ENCODE measurements around the gene RIC1. TPM values are rescaled to one million over a fixed set of nuclear protein-coding genes. Genes with fewer than 3 reads are reported as not detected.

RIC1 gene
- total RNA-seq, 2 donors from 2014 or later, result 44.5 to 49.4 TPM

DNA sequence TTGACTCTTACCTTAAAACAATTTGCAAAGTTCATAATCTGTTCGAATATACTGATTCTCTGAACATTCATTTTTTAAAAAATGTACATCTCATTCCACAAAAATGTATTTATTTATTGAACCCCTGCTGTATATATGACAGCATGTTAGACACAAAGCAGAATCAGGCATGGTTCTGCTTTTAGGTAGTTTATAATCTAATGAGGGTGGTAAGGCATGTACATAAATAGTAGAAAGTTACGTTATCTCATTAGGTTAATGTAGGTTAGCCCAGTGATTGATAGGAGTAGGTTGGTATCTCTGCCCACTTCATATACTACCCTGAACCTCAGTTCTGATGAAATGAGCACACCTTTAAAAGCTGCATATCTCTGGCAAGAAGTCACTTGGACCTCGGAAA lies 114.2 kb downstream of the RIC1 start:
- Histone ChIP-seq H3K9me3 (no peaks in the 10 kb centered on the region), H3K27me3 (replicated peaks; ENCODE audit: insufficient read depth) (no peaks in the 10 kb centered on the region), H3K36me3 (peaks cover 4% of the 10 kb centered on the region), H3K4me3 (no peak overlapping the region), H3K4me1 (ENCODE audit: control insufficient read depth in 1 of 2, low read depth in 2 of 2) (peaks cover 7 to 11% of the 10 kb centered on the region in 2 donors), H3K27ac (no peak overlapping the region)
- ATAC-seq (ENCODE audit: insufficient number of reproducible peaks, low FRiP score, low read depth) (no peak), DNase-seq (ENCODE audit: low spot score) (no peak)
- TF ChIP-seq, protein P1, sequence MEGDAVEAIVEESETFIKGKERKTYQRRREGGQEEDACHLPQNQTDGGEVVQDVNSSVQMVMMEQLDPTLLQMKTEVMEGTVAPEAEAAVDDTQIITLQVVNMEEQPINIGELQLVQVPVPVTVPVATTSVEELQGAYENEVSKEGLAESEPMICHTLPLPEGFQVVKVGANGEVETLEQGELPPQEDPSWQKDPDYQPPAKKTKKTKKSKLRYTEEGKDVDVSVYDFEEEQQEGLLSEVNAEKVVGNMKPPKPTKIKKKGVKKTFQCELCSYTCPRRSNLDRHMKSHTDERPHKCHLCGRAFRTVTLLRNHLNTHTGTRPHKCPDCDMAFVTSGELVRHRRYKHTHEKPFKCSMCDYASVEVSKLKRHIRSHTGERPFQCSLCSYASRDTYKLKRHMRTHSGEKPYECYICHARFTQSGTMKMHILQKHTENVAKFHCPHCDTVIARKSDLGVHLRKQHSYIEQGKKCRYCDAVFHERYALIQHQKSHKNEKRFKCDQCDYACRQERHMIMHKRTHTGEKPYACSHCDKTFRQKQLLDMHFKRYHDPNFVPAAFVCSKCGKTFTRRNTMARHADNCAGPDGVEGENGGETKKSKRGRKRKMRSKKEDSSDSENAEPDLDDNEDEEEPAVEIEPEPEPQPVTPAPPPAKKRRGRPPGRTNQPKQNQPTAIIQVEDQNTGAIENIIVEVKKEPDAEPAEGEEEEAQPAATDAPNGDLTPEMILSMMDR (IDR thresholded peaks at IDR 0.05), result no peak

DNA sequence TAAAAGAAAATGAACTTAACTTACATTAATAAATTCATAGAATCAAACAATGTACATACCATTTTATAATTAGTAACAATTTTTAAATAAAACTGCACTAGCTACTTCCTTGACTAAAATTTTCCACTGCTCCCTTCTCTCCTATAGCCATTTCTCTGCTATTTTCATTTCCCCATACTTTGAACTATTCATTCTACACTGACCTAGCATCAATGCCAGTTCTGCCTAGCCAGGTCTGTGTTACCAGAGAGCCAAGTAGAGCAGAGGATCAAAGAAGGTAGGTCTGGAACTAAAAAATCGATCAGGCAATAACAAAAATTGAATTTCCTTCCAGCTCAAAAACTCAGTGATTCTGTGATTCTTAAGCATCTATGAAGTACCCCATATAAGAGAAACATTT lies 119.5 kb downstream of the RIC1 start:
- Histone ChIP-seq H3K9me3 (no peaks in the 10 kb centered on the region), H3K27me3 (replicated peaks; ENCODE audit: insufficient read depth) (no peaks in the 10 kb centered on the region), H3K4me1 (ENCODE audit: control insufficient read depth in 1 of 2, low read depth in 2 of 2) (no peaks in the 10 kb centered on the region), H3K36me3 (peaks cover 4% of the 10 kb centered on the region), H3K27ac (no peak overlapping the region), H3K4me3 (no peak overlapping the region)
- ATAC-seq (ENCODE audit: insufficient number of reproducible peaks, low FRiP score, low read depth), result no peak
- no peak for DNase-seq (ENCODE audit: low spot score)
- TF ChIP-seq, protein P1 (IDR thresholded peaks at IDR 0.05), result no peak

DNA sequence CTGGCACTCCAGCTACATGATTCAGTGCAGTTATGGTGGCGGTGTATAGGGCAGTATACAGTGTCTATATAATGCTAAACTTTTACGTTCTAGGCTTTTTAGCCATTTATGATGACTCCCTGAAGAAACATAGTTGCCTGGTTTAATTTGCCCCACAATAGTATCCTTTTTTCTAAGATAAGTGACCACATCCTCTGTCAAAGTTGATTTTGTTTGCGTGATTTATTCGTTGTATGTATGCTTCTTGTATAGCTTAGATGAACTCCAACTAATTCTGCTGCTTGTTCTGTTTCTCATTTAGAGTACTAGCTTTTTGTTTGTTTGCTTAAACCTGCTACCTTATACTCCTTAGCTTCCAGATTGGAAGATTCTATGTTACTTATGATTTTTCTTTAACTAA lies 120.4 kb downstream of the RIC1 start:
- ATAC-seq (ENCODE audit: insufficient number of reproducible peaks, low FRiP score, low read depth) (no peak), DNase-seq (ENCODE audit: low spot score) (no peak)
- Histone ChIP-seq H3K4me1 (ENCODE audit: control insufficient read depth in 1 of 2, low read depth in 2 of 2) (no peaks in the 10 kb centered on the region), H3K36me3 (peaks cover 4% of the 10 kb centered on the region), H3K27ac (no peak overlapping the region), H3K4me3 (no peak overlapping the region), H3K27me3 (replicated peaks; ENCODE audit: insufficient read depth) (no peaks in the 10 kb centered on the region), H3K9me3 (no peaks in the 10 kb centered on the region)
- TF ChIP-seq, protein P1 (IDR thresholded peaks at IDR 0.05), result no peak

DNA sequence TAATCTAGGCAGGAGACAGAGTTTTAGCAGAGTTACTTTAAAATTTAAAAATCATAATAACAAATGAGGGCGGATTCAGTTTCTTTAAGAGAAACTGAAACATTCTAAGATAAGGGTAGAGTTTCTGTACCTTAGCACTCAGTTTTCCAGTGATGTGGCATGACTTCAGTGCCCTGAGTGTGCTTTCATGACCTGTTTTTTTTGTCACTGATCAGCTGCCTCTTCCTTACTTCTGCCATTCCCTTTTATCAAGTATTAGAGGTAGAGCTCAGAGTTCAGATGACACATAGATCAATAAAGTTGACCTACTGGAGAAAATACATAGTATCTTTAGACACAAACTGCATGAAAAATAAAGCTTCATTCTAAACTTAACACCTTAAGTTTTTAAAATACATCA lies 121.7 kb downstream of the RIC1 start:
- DNase-seq (ENCODE audit: low spot score) (no peak), ATAC-seq (ENCODE audit: insufficient number of reproducible peaks, low FRiP score, low read depth) (no peak)
- TF ChIP-seq, protein P1 (IDR thresholded peaks at IDR 0.05), result no peak
- Histone ChIP-seq H3K36me3 (peaks cover 4% of the 10 kb centered on the region), H3K9me3 (no peaks in the 10 kb centered on the region), H3K4me1 (ENCODE audit: control insufficient read depth in 1 of 2, low read depth in 2 of 2) (no peaks in the 10 kb centered on the region), H3K27ac (no peak overlapping the region), H3K27me3 (replicated peaks; ENCODE audit: insufficient read depth) (no peaks in the 10 kb centered on the region), H3K4me3 (no peak overlapping the region)

DNA sequence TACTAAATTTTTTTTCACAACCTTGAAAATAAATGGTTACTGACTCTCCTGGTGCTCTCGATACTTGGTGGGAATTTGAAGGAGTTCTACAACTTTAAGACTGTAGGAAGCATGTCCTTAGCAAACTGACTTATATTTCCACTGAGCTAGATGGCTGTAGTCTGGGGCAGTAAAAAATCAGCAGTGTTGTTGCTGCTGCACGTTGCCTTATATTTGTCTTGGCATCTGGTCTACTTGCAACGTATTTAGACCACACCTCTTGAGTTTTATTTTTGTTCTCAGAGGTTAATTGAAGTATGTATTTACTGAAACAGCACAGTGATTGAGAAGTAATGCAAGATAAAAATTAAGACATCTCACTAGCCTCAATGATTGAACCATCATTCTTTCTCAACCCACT lies 127.7 kb downstream of the RIC1 start:
- Histone ChIP-seq H3K27me3 (replicated peaks; ENCODE audit: insufficient read depth) (no peaks in the 10 kb centered on the region), H3K9me3 (no peaks in the 10 kb centered on the region), H3K4me3 (no peak overlapping the region), H3K4me1 (ENCODE audit: control insufficient read depth in 1 of 2, low read depth in 2 of 2) (no peaks in the 10 kb centered on the region), H3K27ac (no peak overlapping the region), H3K36me3 (peaks cover 4% of the 10 kb centered on the region)
- TF ChIP-seq, protein P1 (IDR thresholded peaks at IDR 0.05), result no peak
- no peak for DNase-seq (ENCODE audit: low spot score)
- no peak for ATAC-seq (ENCODE audit: insufficient number of reproducible peaks, low FRiP score, low read depth)

Measured in thoracic aorta (tissue), 2 donors.